Dedifferentiated amniotic fluid mesenchymal stem cell (primary cell): ENCODE data around the gene ATP13A5.

Source experiments
- DNase-seq: peaks from one replicate; pipeline ENCODE4 v3.0.0-alpha.2; 2016; ENCODE audit errors: extremely low spot score

The ATP13A5 gene

DNA sequence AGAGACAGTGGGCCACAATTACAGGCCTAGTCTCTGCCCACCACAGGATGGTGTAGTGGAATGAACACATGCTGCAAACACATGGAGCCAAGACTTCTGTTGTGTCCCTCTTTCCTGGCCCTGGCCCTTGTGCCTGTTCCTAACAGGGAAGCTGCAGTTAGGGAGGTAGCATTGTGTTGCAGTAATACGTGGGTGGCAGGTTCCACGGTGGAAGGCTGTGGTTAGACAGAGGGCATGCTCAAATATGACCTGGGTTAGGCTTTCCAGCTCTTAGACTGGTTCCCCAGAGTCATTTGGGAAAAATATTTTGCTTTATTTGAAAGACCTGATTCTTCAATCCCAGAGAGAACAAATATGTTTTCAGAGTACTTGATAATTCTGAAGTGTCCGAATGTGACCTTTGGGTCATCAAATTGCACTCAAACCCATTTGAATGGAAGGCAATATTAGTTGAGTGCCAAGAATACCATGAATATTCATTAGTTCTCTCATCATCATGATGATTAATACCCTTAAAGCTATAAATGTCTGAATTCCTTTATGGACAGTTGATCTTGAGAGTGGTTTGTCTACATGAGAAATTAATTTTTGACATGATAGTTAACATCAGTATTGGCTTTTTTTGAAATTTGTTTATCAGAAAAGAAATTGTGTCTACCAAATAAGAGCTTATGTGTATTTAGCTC lies 109.1 kb downstream of the ATP13A5 start:
- DNase-seq = no peak

- DNase-seq = no peak
Measured at GRCh38 chr3:193262707-193263106, 115.8 kb downstream of the ATP13A5 start.

- DNase-seq = no peak
Measured at GRCh38 chr3:193261970-193262369, 116.6 kb downstream of the ATP13A5 start.

DNA sequence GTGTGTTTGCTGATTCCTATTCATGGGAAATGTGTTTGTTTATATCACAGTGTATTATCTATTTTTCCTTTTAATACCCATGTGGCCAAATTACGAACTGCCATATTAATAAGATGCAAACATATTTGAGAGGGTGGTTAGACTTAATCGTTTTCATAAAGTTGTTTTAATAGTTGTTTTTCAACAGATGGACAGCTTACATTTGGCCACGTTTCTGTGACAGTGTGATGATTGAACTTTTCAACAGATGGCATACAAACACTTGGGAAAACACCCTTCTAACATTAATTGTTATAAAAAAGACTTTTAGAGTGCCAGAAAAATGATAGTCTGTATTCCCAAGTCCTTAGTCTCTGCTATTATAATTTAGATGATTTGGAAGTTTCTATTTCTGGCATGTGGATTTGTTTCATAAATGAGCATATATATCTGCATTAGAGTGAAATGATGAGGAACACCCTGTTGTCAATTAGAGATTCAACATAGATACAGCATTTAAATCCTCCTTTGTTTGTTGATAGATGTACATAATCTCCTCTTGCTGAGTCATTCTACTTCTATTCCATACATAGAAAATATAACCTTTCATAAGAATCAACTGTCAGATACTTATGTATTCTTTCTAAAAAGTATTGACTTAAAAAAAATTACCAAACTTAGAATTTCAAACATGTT lies 124.4 kb downstream of the ATP13A5 start:
- DNase-seq = no peak

GRCh38 chr3:193250492-193250891 lies 128.1 kb downstream of the ATP13A5 start:
- no peak for DNase-seq

GRCh38 chr3:193248848-193249468 lies 129.6 kb downstream of the ATP13A5 start:
- DNase-seq = no peak

DNA sequence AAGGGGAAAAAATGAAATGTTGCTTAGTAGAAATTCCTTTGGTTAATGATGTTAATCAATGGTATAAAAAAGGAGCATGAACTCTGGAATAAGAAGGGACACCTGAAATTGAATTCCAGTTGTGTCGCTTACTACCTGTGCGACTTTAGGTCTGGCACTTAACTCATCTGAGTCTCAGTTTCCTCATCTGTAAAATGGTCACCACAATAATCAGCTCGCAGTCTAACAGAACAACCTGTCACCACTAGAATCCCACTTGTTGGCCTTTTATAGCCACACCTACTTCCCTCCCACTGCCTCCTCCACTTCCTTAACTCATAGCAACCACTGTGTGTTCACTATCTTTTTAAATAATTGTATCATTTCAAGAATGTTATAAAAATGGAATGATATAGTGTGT lies 135.0 kb downstream of the ATP13A5 start:
- no peak for DNase-seq

DNA sequence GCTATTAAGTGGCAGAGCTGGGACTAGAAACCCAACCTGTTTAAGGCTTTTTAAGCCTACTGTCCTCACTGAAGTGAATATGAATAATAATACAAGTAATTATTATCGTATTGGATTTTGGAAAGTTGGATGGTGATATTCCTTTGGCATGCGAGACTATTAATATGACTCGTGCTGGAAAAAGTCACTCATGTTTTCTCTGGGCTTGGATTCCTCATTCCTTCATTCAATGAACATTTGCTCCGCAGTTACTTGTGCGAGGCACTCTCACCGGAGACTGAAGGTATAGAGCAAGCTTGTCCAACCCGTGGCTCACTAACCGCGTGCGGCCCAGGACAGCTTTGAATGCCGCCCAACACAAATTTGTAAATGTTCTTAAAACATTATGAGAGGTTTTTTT lies 136.8 kb downstream of the ATP13A5 start:
- DNase-seq = no peak

DNA sequence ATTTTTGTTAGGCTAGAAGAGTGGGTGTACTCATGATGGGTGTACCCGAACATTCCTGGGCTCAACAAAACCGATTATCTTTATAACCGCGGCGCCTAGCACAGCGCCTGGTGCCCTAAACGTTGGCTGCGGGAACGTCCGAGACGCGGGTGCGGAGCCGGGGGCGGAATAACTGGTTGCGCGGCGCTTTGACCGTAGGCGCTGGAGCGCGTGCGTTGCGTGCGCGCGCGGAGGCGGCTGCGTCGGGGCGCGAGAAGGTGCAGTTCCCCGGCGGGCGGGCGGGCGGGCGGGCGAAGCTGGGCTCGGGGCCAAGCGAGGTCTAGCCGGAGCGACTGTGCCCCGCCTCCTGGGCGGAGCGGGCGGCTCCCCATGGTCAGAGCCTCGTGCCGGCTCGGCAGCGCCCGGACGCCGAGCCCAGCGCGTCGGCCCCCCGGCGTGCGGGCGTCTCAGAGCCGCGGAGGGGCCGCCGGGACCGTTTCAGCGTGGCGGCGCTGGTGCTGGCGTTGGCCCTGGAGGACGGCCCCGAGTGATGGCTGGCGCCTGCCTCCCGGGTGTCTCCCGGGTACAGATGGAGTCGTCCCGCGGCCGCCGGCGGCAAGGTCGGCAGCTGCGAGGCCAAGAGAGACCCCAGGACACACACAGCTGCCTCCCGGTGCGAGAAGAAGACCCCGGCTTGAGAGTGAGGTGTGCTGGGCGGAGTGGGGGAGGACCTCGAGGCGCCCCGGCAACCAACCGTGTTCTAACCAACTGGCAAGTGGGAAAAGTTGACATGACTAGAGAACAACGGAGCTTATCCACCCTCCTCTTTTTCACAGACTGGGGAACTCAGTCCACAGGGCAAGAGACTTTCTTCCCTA lies 137.5 kb downstream of the ATP13A5 start, which contains the start of gene PLAAT1:
PLAAT1 (plus strand) TSS at position 373 of the 857 bp plus-strand sequence. CDS start 14,429 bp downstream, outside the sequence.
- no peak for DNase-seq

DNA sequence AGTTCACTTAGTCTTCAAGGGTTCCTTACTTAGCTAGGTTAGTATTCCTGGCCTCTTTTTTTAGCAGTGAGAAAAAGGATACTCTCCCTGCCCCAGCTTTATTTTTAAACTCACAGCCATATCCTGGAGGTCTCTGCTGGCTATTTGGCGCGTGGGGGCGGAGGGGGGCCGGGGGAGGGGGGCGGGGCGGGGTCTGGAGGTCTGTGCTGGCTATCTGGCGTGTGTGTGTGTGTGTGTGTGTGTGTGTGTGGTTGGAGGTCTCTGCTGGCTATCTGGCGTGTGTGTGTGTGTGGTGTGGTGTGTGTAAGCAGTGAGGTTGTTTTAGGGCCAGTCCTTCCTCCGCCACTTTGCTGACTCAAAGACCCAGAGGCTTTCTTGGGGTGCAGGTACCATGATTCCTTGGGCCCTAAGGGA lies 138.1 kb downstream of the ATP13A5 start:
- DNase-seq = no peak

DNA sequence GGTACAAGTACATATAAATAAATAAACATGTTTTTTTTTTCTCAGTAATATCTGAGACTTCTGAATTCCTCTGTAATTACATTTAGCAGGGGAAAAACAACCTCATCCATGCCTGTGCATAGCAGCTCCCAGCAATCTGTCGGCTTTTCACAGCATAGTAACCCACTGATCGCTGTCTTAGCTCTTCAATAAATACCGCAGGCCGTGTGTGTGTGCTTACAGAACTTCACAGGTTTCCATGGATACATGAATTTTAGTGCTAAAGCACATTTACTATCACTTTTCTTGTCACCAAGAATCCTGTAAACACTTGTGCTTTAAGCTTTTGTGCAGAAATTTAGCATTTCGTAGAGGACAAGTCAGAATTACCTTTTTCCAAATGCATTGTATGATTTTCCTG lies 141.5 kb downstream of the ATP13A5 start:
- no peak for DNase-seq

- no peak for DNase-seq
Measured at GRCh38 chr3:193236599-193236998, 142.0 kb downstream of the ATP13A5 start.

- no peak for DNase-seq
Measured at GRCh38 chr3:193231201-193231600, 147.4 kb downstream of the ATP13A5 start.

- no peak for DNase-seq
Measured at GRCh38 chr3:193230610-193231009, 147.9 kb downstream of the ATP13A5 start.

DNA sequence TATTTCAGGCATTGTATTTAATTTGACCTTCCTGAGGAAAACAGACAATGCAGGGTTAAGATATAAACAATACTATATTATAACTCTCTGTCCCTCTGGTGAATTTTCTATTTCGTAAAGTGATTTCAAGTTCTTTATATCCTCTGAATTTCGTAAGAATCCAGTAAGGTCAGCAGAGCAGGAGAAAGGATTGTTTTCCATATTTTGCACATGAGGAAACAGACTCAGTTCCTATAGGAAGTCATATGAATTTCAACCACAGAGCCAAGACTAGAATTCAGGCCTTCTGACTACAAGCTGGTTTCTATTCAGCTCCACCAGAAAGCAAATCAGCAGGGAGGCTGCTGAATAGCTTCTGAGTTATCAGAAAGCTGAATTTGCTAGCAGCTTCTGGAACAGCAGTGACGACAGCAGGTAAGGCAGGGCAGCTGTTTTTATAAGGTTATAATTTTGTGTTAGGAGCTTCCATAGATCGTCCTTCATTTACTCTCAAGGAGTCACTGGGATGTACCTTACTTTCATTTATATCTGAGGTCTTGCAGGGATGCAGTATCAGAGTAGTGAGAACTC lies 148.6 kb downstream of the ATP13A5 start:
- DNase-seq = no peak

GRCh38 chr3:193228206-193228605 lies 150.3 kb downstream of the ATP13A5 start:
- DNase-seq = no peak

DNA sequence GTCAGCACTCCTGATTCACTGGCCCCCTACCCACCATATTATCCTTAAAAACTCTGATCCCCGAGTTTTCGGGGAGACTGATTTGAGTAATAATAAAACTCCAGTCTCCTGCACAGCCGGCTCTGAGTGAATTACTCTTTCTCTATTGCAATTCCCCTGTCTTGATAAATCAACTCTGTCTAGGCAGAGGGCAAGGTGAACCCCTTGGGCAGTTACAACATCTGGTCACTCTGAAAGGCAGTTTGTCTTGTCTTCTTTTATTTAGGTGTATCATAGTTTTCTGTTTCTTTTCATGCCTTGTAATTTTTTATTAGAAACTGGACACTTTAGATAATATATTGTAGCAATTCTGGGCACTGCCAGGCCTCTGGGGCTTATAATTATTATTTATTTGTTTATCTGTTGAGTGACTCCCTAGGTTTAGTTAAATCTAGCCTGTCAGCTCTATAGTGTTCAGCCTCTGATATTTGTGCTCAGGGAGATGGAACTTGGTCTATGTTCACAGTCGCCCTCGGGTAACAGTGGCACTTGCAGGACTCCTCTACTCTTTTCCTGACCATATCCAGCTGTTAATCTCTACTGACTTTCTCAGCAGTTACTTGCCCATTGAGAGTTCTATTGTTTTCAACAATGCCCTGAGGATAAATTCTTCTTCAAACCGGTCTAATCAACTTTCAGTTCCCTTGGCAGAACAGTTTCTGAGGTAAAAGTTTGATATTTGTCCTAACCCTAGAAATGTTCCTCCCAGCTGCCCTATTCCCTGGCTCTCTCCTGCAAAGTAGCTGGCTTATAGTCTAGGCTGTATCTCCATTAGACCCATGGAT lies 153.0 kb downstream of the ATP13A5 start:
- no peak for DNase-seq
